Endodermal cell (in vitro differentiated cells): Measurements from ENCODE around the gene RPL38. TPM values are rescaled to one million over a fixed set of nuclear protein-coding genes. Genes with fewer than 3 reads are reported as not detected.

Experiments
- DNase-seq: peaks from one replicate; pipeline ENCODE4 v3.0.0-alpha.2; 2017
- H3K27ac ChIP-seq: 2 replicates; pipeline ENCODE4 v1.5.1; 2013; ENCODE audit warnings: mild to moderate bottlenecking, low read depth, low read length, moderate library complexity
- H3K27me3 ChIP-seq: 2 replicates; pipeline ENCODE4 v1.6.1; 2013; ENCODE audit warnings: mild to moderate bottlenecking, low read length, moderate library complexity; ENCODE audit not compliant: insufficient read depth, control insufficient read depth, poor library complexity, severe bottlenecking
- H3K36me3 ChIP-seq: 2 replicates; pipeline ENCODE4 v1.7.0; 2013; ENCODE audit warnings: mild to moderate bottlenecking, low read length, moderate library complexity; ENCODE audit not compliant: control insufficient read depth, insufficient read depth
- H3K4me1 ChIP-seq: one replicate; pipeline ENCODE4 v1.7.0; 2013; ENCODE audit warnings: low read length; ENCODE audit not compliant: control insufficient read depth, insufficient read depth
- H3K4me3 ChIP-seq: 2 replicates; pipeline ENCODE4 v1.5.1; 2013; ENCODE audit warnings: mild to moderate bottlenecking, low read length, moderate library complexity
- H3K9ac ChIP-seq: 2 replicates; pipeline ENCODE4 v1.6.1; 2013; ENCODE audit warnings: mild to moderate bottlenecking, low read length, moderate library complexity; ENCODE audit not compliant: poor library complexity, severe bottlenecking; ENCODE audit errors: extremely low read depth
- H3K9me3 ChIP-seq: 2 replicates; pipeline ENCODE4 v1.6.1; 2013; ENCODE audit warnings: mild to moderate bottlenecking, low read length, moderate library complexity; ENCODE audit not compliant: control insufficient read depth
- H3K27ac Mint-ChIP-seq: 2 replicates; pipeline ENCODE4 v1.8.0; 2020; ENCODE audit warnings: mixed read lengths
- H3K27me3 Mint-ChIP-seq: 2 replicates; pipeline ENCODE4 v1.8.0; 2021; ENCODE audit warnings: mild to moderate bottlenecking, mixed read lengths; ENCODE audit not compliant: insufficient read depth
- H3K36me3 Mint-ChIP-seq: 2 replicates; pipeline ENCODE4 v1.8.0; 2020; ENCODE audit warnings: low read depth, mixed read lengths
- H3K4me1 Mint-ChIP-seq: 2 replicates; pipeline ENCODE4 v1.8.0; 2020; ENCODE audit warnings: mixed read lengths
- H3K4me3 Mint-ChIP-seq: 2 replicates; pipeline ENCODE4 v1.8.0; 2020; ENCODE audit warnings: mild to moderate bottlenecking, moderate library complexity, mixed read lengths
- H3K9me3 Mint-ChIP-seq: 2 replicates; pipeline ENCODE4 v1.8.0; 2020; ENCODE audit warnings: mild to moderate bottlenecking, mixed read lengths
- WGBS, 2 experiments: methylation state at CpG; one replicate each; pipeline versions ENCODE4 v1.1.5 to v1.1.7; 2013; ENCODE audit warnings: missing lambda C conversion rate in 2 of 2, mixed read lengths in 1 of 2; ENCODE audit not compliant: insufficient coverage in 1 of 2, insufficient read length in 1 of 2; 5-methylcytosine and 5-hydroxymethylcytosine counted together
- total RNA-seq, 2 donors: library from RNA; stranded (reverse); fragmentation: NEBNext Ultra II Directional in 1 of 2; extraction: Animal tissue kit (Norgen Biotek cat#: 25700) in 1 of 2; gene quantifications; 2 replicates in 1 of 2; 3 replicates in 1 of 2; pipeline ENCODE4 v1.2.1, GENCODE V29; 2021
- TF ChIP-seq, protein P1 (sequence below): fragments of 200-600 bp; sonication (generic); conservative IDR thresholded peaks from 2 replicates; pipeline ENCODE4 v1.5.0; 2021; ENCODE audit warnings: antibody characterized with exemption, mild to moderate bottlenecking

Gene RPL38
- total RNA-seq, 2 donors from 2014 or later: 1,155 to 1,199 TPM

DNA sequence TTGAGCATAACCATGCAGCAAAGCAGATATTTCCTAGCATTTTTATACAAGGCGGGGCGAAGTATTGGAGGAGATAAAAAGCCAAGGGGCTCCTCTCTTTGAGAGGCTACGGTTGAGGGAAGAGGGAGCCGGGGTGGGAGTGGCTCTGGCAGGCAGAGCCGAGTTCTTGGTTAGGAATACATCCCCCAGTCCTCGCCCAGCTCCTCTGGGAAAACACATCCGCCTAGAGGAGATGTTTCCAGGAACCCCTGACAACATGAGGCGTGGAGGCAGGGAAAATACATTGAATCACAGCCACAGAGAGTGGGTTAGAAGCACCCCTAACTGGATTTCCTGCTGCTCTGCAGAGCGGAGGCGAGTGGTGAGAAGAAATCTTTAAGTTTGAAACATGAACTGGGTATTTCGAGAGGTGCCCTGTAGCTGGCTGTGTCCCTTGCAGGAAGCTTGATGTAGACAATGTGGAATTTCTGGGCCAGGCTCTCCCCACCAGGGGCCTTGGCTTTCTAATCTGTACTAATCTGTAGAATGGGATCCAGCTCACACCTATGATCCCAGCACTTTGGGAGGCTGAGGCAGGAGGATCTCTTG, 37.2 kb downstream of the RPL38 start:
- 85 to 88% methylated on average over 4 to 11 of the region's 11 CpGs for WGBS, 2 experiments
- H3K27me3 ChIP-seq: peaks cover 5% of the 10 kb centered on the region
- Mint-ChIP-seq H3K4me1 (peaks cover 2% of the 10 kb centered on the region), H3K4me3 (no peak overlapping the region), H3K9me3 (no peaks in the 10 kb centered on the region), H3K36me3 (no peaks in the 10 kb centered on the region), H3K27me3 (peaks cover 6% of the 10 kb centered on the region), H3K27ac (no peak overlapping the region)
- no peaks in the 10 kb centered on the region for H3K4me1 ChIP-seq
- TF ChIP-seq, protein P1, sequence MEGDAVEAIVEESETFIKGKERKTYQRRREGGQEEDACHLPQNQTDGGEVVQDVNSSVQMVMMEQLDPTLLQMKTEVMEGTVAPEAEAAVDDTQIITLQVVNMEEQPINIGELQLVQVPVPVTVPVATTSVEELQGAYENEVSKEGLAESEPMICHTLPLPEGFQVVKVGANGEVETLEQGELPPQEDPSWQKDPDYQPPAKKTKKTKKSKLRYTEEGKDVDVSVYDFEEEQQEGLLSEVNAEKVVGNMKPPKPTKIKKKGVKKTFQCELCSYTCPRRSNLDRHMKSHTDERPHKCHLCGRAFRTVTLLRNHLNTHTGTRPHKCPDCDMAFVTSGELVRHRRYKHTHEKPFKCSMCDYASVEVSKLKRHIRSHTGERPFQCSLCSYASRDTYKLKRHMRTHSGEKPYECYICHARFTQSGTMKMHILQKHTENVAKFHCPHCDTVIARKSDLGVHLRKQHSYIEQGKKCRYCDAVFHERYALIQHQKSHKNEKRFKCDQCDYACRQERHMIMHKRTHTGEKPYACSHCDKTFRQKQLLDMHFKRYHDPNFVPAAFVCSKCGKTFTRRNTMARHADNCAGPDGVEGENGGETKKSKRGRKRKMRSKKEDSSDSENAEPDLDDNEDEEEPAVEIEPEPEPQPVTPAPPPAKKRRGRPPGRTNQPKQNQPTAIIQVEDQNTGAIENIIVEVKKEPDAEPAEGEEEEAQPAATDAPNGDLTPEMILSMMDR: no peak
- no peaks in the 10 kb centered on the region for H3K9me3 ChIP-seq
- no peak for DNase-seq
- no peak overlapping the region for H3K9ac ChIP-seq
- H3K27ac ChIP-seq: no peak overlapping the region
- no peaks in the 10 kb centered on the region for H3K36me3 ChIP-seq
- H3K4me3 ChIP-seq: no peak overlapping the region

DNA sequence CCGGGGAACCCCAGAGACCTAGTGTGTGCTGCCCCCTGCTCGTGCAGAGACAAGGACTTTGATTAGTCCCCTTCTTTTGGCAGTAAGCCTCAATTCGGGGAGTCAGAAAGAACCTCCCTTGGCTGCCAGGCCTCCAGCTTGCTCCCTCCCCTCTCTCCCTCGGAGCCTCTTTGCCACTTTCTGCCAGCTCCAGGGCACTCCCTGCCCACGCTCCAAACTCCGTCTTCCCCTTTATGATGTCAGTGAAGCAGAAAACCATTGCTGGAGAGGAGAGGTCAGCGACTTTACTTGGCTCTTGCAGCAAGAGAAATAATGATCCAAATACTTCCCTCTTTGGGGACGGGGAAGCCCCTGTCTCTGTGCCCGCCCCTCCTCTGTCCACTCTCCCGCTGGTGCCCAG, 38.0 kb downstream of the RPL38 start:
- Histone ChIP-seq H3K4me3 (no peak overlapping the region), H3K36me3 (no peaks in the 10 kb centered on the region), H3K27ac (no peak overlapping the region), H3K4me1 (no peaks in the 10 kb centered on the region), H3K9ac (no peak overlapping the region), H3K9me3 (no peaks in the 10 kb centered on the region), H3K27me3 (peaks cover 5% of the 10 kb centered on the region)
- H3K9me3 Mint-ChIP-seq: no peaks in the 10 kb centered on the region
- TF ChIP-seq, protein P1: no peak
- 86 to 88% methylated on average over 5 to 10 of the region's 10 CpGs for WGBS, 2 experiments
- peaks cover 11% of the 10 kb centered on the region for H3K27me3 Mint-ChIP-seq
- no peak overlapping the region for H3K27ac Mint-ChIP-seq
- no peak for DNase-seq
- peaks cover 4% of the 10 kb centered on the region for H3K4me1 Mint-ChIP-seq
- no peak overlapping the region for H3K4me3 Mint-ChIP-seq
- no peaks in the 10 kb centered on the region for H3K36me3 Mint-ChIP-seq

DNA sequence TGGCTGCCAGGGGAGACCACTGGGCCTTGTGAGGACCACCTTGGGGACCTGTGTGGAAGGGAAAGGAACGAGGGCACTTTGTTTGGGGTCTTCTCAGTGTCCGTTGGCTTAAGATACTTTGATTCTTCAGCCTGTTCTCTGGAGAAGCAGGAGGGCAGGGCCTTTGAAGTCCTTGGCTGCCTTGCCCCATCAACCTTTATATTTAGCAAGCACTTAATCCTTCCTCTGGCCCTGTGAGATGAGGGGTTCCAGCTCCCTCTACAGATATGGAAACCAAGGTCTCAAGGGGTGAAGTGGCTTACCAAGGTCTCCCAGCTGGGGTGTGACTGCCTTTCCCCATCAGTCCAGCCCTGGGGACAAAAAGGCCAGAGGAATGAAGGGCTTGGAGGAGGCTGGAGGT, 38.4 kb downstream of the RPL38 start:
- H3K4me1 ChIP-seq: no peaks in the 10 kb centered on the region
- TF ChIP-seq, protein P1: no peak
- no peak overlapping the region for H3K9ac ChIP-seq
- Mint-ChIP-seq H3K27me3 (peaks cover 14% of the 10 kb centered on the region), H3K27ac (no peak overlapping the region), H3K4me3 (no peak overlapping the region), H3K4me1 (peaks cover 4% of the 10 kb centered on the region), H3K36me3 (no peaks in the 10 kb centered on the region), H3K9me3 (peaks cover 4% of the 10 kb centered on the region)
- H3K9me3 ChIP-seq: no peaks in the 10 kb centered on the region
- no peak overlapping the region for H3K4me3 ChIP-seq
- H3K27ac ChIP-seq: no peak overlapping the region
- peaks cover 5% of the 10 kb centered on the region for H3K27me3 ChIP-seq
- 93% methylated on average over 2 of the region's 2 CpGs; no CpG with 5 or more reads in 1 of the 2 experiments for WGBS, 2 experiments
- DNase-seq: no peak
- no peaks in the 10 kb centered on the region for H3K36me3 ChIP-seq
